A673 (cell line): ENCODE data around the gene KNDC1.

Experiments
- CTCF ChIP-seq: fragments of 300-800, 200-600 bp; sonication (generic); conservative IDR thresholded peaks from 2 replicates; pipeline ENCODE4 v1.5.1; 2017; ENCODE audit warnings: low read depth, mild to moderate bottlenecking, antibody characterized with exemption, low read length, moderate library complexity, mixed read lengths
- EZH2 ChIP-seq: fragments of 200-600 bp; sonication (generic); IDR thresholded peaks from 2 replicates; pipeline ENCODE4 v1.6.1; 2017; ENCODE audit warnings: borderline replicate concordance, low read depth, mild to moderate bottlenecking, mixed read lengths, antibody characterized with exemption, low read length; ENCODE audit not compliant: poor library complexity, severe bottlenecking

- TF ChIP-seq CTCF, result no peak
- TF ChIP-seq EZH2, result no peak
Measured at GRCh38 chr10:133275684-133276092, 115.7 kb downstream of the KNDC1 start.
